NCI-H1048 (cell line): ENCODE results near the gene TBCD.
A peak's percentile ranks its signal among the peaks of the same experiment; 100 is the strongest.
"Not testable (repeated sequence)": the region's sequence is repeated elsewhere in the genome, so short reads cannot be mapped to it uniquely, and the experiment has no call there.

Experiments used
- DNase-seq: peaks from one replicate; lab custom pipeline; 2025; lab: John Stamatoyannopoulos, UW

TBCD gene

DNA sequence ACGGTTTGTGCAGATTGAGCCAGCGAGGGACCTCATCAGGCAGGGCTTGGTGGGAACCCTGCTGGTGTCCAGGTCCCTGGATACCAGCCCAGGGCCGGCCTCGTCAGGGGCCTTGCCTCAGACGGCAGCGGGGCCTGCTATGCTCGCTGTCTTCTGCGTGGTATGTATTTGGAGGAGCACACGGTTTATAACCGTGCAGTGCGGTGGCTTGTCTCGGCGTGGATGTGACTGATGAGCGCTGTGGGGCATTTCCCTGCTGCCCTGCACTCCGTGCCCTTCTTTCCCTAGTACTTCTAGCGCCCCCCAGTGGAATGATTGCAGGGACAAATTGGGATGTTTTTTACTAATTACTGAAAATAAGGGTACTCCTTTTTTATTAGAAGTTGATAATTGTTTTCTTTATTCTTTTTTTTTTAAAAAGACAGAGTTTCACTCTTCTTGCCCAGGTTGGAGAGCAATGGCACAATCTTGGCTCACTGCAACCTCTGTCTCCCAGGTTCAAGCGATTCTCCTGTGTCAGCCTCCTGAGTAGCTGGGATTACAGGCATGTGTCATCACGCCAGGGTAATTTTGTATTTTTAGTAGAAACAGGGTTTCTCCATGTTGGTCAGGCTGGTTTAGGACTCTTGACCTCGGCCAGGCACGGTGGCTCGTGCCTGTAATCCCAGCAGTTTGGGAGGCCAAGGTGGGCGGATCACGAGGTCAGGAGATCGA lies 15.3 kb downstream of the TBCD start:
- no peak for DNase-seq

DNA sequence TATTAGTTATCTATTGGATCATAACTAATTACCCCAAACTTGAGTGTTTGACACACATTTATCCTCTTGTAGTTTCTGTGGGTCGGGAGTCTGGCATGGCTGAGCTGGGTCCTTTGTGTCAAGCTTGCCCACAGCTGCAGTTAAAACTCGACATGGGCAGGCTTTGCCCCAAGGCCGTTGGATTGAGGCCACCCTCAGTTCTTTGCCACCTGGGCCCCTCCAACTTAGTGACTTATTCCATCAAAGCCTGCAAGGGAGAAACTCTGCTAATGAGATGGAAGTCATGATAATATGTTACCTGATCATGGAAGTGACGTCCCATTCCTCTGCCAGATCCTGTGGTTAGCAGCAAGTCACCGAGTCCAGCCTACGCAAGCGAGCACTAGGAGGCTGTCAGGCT lies 17.2 kb downstream of the TBCD start:
- no peak for DNase-seq

DNA sequence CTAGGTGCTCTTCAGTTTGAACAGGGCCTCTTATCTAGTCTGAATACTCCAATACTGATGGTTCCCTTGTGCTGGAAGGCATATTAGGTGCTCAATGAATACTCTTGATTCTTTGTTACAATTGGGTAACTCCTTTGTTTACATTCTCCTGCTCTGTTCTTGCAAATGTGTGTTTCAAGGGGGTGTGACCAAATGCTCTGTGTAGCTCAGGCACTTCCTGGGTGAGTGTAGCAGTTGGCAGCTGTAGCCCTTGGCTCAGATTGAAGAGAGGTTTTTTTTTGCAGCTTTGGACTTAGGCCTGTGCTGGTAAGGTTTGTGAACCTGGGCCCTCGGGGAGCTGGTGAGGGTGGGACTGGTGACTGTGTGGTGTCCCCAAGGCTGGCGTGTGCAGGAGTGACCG lies 20.2 kb downstream of the TBCD start:
- DNase-seq: no peak

DNA sequence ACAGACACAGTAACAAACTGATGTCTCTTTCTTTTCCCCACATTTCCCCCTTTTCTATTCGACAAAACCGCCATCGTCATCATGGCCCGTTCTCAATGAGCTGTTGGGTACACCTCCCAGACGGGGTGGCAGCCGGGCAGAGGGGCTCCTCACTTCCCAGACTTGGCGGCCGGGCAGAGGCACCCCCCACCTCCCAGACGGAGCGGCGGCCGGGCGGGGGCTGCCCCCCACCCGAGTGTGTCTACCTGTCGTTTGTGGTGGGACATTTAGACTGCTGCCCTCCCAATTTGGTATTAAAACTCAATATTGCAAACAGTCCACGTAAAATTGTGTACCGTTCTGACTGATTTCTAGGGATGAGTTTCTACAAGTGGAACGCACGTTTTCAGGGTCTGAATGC lies 22.6 kb downstream of the TBCD start:
- DNase-seq: not testable (repeated sequence)

DNA sequence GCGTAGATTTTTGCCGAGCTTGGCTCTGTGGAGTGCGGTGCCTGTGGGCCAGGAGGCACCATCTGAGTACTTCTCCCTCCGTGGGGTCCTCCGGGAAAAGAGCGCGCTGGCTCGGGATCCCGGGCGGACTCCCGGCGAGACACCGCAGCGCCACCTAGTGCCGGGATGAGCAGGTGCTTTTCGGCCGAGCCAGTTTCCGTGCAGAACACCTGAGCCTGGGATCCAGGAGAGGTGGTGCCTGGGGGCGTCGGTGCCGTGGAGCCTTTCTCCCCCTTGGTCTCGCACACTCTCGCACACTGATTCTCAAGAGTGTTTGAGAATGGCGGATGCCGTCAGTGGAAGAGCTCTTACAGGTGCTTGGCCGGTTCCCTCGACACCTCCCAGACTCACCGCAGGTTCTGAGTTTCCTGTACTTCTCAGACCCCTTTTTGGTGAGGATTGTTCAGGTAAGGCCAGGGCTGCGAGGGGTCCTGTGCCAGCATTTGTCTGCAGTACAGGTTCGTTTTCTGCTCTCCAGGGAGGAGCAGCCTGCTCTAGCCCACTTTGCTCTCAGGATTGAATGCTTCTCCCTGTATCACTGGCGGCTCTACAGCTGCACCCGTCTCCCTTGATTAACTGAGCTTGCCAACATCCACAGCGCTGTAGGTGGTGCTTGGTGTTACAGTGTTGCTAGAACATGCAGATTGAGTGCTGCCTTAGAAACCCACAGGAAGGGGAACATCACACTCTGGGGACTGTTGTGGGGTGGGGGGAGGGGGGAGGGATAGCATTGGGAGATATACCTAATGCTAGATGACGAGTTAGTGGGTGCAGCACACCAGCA lies 23.3 kb downstream of the TBCD start:
- DNase-seq: peak; percentile 9

DNA sequence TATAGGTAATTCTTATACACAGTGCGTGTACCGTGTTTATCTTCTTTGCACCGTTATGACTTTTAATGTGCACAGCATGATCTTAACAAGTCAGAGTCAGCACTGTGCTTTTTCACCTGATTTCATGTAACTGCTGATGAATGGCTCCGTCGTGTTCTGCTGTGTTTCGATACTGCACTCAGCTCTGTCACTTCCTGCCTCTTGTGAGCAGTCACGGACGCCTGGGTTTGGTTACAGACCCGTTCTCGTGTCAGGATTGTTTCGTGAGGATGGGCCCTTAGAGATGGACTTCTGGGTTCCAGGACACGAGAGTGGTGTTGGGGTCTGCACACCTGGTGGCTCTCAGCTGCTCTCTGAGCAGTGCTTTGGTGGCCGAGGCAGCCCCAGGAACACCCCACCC lies 24.6 kb downstream of the TBCD start:
- DNase-seq: no peak

DNA sequence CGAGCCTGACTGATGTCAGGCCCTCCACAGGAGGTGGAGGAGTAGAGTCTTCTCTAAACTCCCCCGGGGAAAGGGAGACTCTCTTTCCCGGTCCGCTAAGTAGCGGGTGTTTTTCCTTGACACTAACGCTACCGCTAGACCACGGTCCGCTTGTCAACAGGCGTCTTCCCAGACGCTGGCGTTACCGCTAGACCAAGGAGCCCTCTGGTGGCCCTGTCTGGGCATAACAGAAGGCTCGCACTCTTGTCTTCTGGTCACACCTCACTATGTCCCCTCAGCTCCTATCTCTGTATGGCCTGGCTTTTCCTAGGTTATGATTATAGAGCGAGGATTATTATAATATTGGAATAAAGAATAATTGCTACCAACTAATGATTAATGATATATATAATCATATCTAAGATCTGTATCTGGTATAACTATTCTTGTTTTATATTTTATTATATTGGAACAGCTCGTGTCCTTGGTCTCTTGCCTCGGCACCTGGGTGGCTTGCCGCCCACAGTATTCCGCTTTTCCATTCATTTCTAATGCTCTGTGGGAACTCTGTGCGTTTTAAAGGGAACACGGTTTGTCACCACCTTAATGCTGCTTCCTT lies 26.0 kb downstream of the TBCD start:
- DNase-seq: not testable (repeated sequence)

DNA sequence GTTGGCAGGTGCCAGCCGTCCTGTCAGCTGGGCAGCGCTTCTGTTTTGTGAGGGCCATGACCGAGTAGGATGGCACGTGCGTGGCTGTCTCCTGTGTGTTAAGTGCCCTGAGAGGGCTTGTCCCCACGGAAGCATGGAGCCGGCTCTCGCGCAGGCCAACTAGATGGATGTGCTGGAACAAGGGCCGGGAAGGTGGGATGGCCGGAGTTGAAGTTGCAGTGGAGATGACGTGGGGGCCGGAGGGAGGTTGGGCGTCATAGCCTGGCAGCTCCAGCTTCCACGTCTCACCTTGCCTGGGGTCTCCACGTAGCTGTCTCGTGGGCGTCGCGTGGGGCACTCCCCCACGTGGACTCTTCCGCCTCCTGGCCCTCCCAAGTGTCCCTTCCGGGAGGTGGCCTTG lies 27.7 kb downstream of the TBCD start:
- DNase-seq: no peak

DNA sequence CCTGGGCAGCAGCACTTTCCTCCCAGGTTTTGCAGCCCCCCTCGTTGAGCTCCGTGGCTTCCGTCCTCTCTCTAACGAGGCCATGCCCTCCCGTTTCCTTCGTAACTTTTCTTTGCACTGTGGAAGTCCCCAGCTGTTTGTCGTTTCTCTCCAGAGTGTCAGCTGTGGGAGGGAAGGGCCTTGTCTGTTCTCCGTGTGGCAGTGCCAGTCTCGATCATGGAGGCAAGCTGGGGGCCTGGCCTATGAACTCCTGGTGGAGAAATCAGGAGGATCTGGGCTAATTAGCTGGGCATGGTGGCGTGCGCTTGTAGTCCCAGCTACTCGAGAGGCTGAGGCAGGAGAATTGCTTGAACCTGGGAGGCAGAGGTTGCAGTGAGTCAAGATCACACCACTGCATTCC lies 28.3 kb downstream of the TBCD start:
- DNase-seq: no peak

DNA sequence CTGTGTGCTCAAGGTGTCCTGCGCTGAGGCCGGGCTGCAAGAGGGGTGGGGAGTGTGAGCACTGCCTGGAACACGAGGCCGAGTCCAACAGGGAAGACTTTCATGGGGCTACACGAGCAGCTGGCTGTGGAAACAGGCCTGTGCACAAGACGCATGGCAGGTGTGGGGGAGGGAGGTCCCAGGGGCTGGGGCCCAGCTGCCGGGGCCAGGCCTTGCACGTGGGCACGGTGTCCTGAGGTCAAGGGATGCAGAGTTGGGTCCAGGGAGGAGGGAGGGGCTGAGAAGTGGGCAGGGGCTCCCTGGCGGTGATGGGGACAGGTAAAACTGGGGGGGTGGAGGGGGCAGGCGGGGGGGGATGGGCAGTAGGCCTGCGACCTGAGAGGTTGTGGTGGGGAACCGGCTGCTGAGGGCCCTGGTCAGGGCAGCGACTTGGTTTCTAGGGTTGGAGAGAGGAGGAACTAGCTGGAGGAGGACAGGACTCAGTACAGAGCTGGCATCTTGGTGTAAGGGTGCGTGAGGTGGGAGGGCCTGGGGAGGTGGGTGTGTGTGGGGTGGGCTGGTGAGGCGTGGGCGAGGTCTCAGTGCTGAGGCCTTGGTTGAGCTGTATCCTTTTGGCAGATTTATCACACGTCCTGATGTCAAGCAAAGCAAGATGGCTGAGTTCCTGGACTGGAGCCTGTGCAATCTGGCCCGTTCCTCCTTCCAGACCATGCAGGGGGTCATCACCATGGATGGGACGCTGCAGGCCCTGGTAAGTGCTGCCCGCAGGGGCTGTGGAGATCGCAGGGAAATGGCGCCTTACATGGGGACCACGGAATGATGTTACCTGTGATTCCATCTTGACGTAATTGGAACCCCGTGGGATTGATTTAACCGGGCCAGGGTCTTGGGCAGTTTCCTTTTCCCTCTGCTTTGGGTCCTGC lies 29.4 kb downstream of the TBCD start:
- DNase-seq: no peak

DNA sequence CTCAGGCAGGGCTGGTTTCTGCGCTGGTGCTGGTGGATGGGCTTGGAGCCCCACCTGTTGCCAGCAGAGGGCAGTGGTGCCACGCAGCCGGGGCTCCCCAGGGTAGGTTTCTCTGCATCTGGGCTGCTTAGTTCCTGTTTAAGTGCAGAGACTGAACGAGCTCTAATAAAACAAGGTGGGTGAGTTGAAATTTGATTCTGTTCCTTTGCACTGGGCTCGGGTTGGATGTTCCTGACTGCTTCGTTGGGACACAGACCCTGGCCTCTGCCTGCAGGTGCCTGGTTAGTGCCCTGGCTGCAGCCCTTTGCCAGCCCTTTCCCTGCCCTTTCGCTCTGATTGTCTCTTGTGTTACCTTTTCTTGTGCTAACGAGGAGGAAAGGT lies 30.0 kb downstream of the TBCD start:
- DNase-seq: peak; percentile 25

DNA sequence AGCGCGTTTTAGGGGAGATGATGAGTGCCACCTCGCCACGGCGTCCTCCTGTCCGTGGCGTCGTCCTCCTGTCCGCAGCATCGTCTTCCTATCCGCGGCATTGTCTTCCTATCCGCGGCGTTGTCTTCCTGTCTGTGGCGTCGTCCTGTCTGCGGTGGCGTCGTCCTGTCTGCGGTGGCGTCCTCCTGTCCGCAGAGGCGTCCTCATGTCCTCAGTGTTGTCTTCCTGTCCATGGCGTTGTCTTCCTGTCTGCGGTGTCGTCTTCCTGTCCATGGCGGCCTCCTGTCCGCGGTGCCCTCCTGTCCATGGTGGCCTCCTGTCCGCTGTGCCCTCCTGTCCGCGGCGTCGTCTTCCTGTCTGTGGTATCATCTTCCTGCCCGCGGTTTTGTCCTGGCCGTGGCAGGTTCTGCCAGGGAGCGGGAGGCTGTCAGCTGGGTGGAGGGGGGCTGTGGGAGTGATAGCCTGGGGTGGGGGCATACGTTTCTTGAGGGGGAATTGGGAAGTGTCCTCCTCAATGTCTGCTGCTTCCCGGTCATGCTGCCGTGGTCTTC lies 30.9 kb downstream of the TBCD start:
- DNase-seq: no peak

DNA sequence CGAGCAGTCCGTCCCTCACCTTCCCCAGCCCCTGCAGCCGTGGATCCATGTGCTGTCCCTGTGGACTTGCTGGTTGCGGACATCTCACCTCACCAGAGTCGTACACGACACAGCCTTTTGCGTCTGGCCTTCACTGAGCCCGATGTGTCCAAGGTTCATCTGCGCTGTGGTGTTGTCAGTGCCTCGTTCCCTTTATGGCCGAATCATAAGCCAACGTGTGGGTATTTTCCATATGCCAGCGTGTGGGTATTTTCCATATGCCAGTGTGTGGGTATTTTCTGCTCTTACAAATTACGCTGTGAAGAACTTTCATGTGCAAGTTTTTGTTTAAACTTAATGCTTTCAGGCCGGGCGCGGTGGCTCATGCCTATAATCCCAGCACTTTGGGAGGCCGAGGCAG lies 31.6 kb downstream of the TBCD start:
- DNase-seq: no peak

DNA sequence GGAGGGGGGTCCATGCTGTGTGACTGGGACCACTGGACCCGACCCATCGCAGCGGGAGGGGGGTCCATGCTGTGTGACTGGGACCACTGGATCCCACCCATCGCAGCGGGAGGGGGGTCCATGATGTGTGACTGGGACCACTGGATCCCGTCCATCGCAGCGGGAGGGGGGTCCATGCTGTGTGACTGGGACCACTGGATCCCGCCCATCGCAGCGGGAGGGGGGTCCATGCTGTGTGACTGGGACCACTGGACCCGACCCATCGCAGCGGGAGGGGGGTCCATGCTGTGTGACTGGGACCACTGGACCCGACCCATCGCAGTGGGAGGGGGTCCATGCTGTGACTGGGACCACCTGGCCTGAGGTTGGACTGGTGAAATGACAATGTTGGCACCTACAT lies 33.7 kb downstream of the TBCD start:
- not testable (repeated sequence) for DNase-seq

DNA sequence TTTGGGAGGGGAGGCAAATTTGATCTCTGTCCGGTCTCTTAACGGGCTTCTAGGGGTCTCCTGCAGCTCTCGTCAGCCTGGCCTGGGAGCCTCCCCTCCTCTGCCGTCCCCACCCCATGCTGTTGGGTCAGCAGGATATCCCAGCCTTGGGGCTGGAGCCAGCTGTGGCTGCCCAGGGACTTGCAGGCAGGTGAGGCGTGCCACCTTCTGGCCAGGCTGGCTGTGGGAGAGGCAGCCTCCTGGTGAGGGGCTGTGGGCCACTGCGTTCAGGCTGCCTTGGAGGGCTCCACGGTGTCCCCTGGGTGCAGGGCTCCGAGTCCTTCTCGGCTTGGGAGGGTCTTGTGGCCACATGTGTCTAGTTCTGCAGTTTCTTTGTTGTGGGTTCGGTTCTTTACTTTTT lies 34.6 kb downstream of the TBCD start:
- DNase-seq: no peak

DNA sequence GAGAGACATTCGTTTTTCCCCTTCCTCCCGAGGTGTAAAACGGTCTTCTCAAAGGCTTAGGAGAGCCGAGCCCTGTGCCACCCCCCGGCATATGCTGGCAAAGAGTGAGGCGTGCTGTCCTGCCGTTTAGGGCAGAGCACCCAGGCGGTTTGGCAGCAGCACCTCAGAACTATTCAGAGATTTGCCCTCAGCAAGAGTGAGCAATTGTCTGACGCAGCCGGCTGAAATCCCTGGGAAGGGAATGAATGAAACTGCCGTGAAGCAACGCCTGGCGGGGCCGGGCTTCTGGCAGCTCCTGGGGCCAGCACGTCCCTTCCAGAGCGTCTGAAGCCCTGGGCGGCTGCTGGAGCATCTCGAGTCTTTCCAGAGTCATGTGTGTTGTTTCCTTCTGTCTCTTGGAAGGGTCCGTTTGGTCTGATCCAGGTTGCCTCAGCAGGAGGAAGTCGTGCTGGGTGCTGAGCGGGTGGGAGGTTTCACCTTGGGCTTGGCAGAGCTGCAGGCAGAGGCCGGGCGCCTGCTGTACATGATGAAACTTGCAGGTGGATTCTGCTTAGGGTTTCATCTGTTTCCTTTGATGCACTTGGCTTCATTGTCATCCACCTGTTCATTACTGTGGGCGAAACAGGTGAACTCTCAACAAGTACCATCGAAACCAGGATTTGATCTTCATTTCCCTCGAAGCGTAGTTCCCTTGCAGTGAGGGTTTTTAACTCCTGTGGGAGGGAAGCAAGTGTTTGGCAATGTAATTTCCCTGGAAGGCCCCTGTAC lies 35.4 kb downstream of the TBCD start:
- no peak for DNase-seq

DNA sequence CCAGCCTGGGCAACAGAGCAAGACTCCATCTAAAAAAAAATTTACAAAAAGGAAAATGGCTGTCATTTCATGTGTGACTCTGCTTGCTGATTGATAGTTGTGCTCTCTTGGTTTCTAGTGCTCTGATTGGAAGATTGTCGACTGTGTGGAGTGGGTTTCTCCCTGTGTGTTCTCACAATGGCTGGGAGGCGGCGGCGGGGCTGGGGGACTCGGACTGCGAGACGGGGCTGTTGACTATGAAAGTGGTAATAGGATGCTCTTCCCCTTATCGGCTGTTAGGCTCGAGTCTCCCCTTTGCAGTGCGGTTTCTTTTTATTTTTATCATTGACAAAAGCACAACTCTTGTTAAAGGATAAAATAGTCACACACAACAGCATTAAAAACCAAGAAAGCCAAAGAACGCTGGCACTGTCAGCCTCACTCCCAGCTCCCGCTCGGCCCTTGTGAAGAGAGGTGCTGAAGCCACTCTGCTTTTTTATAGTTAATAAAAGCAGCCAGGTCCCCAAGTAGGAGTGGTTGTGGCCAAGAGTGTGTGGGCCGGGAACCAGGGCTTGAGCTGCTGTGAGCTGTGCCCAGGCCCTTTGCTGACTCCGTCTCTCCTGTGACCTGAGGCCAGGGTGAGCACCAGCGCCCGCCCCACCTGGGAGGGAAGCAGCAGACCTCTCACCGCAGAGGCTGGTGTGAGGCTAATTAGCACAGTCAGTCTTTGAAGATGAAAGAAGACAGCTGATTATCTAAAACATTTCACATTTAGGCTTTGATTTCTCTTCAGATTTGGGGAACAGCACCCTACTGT lies 36.5 kb downstream of the TBCD start:
- no peak for DNase-seq

DNA sequence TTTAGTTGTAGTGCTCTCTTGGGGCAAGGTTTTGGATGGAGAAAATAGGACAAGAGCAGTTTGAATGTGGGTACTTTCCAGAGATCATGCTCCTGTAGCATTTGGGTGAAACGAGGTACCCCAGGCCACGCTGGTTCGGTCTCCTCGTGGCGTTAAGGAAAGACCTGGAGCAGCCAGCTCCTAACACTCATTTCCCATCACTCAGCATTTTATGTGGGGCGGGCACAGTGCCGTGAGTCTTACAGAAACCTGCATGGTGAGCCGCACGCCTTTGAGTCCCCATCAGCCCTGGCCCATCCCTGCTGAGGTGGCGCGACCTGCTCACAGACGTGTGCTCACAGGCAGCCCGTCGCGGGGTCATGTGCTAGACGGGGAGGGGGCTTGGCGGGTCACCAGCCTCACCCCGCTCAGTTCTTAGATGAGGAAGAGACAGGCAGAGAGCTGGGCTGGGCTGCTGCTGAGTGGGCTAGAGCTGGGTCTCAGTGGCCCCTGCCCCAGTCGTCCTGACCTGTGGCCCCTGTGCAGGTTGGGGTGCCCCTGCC lies 37.3 kb downstream of the TBCD start:
- DNase-seq: no peak

DNA sequence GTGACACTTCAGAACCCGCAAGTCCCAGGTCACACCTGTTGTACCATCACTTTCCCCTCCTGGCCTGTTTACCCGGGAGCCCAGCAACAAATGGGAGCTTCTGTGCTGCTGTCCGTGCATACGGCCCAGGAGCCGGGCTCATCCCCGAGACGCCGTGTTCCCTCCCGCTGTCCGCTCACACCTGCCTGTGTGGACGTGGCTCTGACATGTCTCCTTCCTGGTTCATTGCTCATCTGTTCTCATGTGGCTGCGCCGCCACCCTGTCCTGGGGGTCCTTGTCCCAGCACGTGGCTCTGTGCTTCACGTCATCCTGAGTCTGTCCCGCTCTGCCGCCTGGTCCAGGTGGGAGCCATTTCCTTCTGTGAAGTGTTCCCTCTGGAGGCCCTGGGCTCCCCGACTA lies 37.9 kb downstream of the TBCD start:
- DNase-seq: no peak

DNA sequence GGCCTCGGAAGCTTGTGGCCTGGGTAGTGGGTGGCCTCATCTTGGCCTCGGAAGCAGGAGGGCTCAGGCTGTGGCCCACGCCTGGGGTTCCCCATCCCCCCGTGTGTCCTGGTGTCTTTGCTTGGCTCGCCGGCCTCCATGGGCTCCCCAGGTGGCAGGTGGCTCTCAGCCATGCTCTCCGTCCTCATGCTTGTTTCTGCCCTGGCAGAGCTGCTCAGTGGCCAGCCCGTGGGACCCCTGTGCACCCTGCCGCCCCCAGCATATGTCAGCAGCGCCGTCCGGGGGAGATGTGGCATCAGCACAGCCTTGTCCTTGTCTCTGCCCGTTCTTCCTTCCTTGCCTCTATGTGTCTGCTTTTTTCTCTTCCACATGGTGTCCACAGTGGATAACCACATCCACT lies 38.5 kb downstream of the TBCD start:
- no peak for DNase-seq
